C4-2B (cell line): ENCODE data around the gene LSM12.

Source experiments
- ZFX ChIP-seq: fragments of 450-650 bp; IDR thresholded peaks from 2 replicates; pipeline ENCODE4 v1.6.1; 2017
- TF ChIP-seq, protein P1 (sequence below): fragments of 450-650 bp; conservative IDR thresholded peaks from 2 replicates; pipeline ENCODE4 v1.5.1; 2017; ENCODE audit warnings: mild to moderate bottlenecking

DNA sequence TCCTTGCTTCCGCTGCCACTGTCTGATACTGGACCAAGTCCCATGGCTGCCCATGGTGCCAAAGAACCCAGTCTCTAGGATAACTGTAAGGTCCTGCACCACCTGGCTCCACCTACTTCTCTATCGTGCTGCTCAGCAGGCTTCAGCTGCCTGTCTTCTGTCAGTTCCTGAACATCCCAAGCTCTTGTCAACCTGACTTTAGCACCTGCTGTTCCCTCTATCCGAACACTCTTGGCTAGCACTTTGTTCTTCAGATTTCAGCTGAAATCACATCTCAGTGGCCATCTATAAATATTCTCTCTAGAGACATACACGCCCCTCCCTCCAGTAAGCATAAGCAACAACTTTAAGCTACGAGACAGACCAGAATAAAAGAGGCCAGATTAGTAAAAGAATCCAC is 36.7 kb downstream of the LSM12 start:
- TF ChIP-seq, protein P1, sequence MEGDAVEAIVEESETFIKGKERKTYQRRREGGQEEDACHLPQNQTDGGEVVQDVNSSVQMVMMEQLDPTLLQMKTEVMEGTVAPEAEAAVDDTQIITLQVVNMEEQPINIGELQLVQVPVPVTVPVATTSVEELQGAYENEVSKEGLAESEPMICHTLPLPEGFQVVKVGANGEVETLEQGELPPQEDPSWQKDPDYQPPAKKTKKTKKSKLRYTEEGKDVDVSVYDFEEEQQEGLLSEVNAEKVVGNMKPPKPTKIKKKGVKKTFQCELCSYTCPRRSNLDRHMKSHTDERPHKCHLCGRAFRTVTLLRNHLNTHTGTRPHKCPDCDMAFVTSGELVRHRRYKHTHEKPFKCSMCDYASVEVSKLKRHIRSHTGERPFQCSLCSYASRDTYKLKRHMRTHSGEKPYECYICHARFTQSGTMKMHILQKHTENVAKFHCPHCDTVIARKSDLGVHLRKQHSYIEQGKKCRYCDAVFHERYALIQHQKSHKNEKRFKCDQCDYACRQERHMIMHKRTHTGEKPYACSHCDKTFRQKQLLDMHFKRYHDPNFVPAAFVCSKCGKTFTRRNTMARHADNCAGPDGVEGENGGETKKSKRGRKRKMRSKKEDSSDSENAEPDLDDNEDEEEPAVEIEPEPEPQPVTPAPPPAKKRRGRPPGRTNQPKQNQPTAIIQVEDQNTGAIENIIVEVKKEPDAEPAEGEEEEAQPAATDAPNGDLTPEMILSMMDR: no peak
- TF ChIP-seq ZFX: no peak
